ENCODE data around the gene HEPACAM2.

The HEPACAM2 gene

DNA sequence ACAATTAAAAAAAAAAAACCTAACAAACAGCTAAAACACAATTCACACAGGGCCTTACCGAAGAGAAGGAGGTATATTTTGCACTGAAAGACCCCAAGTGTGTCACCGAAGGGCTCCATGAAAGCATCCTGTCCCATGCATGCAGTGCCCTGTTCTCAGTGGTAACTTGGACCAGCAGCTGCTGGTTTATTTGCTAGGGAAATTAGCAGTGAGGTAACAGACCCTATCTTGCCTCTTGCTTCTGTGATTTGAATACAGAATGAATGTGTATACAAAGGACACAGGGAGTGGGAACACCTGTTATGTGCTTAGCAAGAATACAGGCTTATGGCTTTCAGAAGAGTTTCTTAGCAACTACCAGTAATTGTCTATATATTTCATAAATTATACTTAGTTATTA lies at the start of gene HEPACAM2:
Gene HEPACAM2 (minus strand): TSS at position 160 of the 400 bp plus-strand sequence.
- Histone ChIP-seq H3K27ac (ENCODE audit: low read depth, low read length) (no peak within 1 kb of the TSS), H3K27me3 (ENCODE audit: control insufficient read depth in 5 of 5, insufficient read depth in 4 of 5, low read length in 5 of 5) (no peaks in the 10 kb centered on the region), H3K36me3 (ENCODE audit: control insufficient read depth in 5 of 5, insufficient read depth in 5 of 5, low read length in 5 of 5) (no peaks in the 10 kb centered on the region), H3K9ac (ENCODE audit: low read length in 5 of 5) (no peak within 1 kb of the TSS), H3K4me3 (ENCODE audit: low read depth in 1 of 5, low read length in 5 of 5) (no peak within 1 kb of the TSS), H3K9me3 (ENCODE audit: control insufficient read depth in 5 of 5, low read length in 5 of 5) (no peaks in the 10 kb centered on the region), H3K4me1 (ENCODE audit: control insufficient read depth in 5 of 5, insufficient read depth in 5 of 5, low read length in 5 of 5) (peaks cover 0 to 4% (median 2%) of the 10 kb centered on the region in 5 donors)

DNA sequence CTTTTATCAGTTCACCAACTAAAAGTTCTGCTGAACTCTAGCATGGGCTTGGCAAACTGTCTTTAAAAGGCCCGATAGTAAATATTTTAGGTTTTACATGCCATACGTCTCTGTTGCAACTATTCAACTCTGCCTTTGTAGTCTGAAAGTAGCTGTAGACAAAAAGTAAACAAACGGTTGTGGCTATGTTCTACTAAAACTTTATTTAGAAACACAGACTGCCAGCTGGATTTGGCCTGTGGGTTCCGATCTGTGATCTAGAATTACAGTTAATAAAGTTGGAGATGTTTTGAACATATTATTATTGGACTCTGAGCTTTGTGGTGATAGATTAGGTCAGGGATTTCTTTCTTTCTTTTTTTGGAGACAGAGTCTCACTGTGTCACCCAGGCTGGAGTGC lies 39.0 kb upstream of the HEPACAM2 start:
- Histone ChIP-seq H3K4me1 (ENCODE audit: control insufficient read depth in 5 of 5, insufficient read depth in 5 of 5, low read length in 5 of 5) (no peaks in the 10 kb centered on the region), H3K4me3 (ENCODE audit: low read depth in 1 of 5, low read length in 5 of 5) (no peak overlapping the region), H3K27ac (ENCODE audit: low read depth, low read length) (no peak overlapping the region), H3K36me3 (ENCODE audit: control insufficient read depth in 5 of 5, insufficient read depth in 5 of 5, low read length in 5 of 5) (peaks cover 7 to 34% (median 18%) of the 10 kb centered on the region in 5 donors), H3K9me3 (ENCODE audit: control insufficient read depth in 5 of 5, low read length in 5 of 5) (no peaks in the 10 kb centered on the region), H3K27me3 (ENCODE audit: control insufficient read depth in 5 of 5, insufficient read depth in 4 of 5, low read length in 5 of 5) (no peaks in the 10 kb centered on the region), H3K9ac (ENCODE audit: low read length in 5 of 5) (no peak overlapping the region)

DNA sequence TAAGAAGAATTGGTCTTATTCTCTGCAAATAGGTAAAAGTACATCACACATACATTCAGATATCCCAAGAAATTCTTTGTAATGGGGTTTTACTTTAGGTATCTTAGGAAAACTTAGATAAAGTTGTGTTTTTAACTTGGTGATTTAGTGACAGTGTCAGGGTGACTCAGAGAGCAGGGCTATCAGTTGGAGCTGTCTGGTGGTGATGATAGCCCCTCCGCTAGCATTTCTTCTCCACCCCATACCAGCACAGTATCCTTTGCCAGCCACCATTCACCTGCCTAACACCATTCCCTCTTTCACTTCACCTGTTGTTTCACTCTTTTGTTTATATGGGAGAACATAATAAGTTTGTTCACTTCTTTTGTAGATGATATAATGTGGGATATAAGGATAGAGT lies 36.3 kb upstream of the HEPACAM2 start:
- Histone ChIP-seq H3K9ac (ENCODE audit: low read length in 5 of 5) (no peak overlapping the region), H3K4me3 (ENCODE audit: low read depth in 1 of 5, low read length in 5 of 5) (no peak overlapping the region), H3K36me3 (ENCODE audit: control insufficient read depth in 5 of 5, insufficient read depth in 5 of 5, low read length in 5 of 5) (peaks cover 14 to 34% (median 22%) of the 10 kb centered on the region in 5 donors), H3K27ac (ENCODE audit: low read depth, low read length) (no peak overlapping the region), H3K27me3 (ENCODE audit: control insufficient read depth in 5 of 5, insufficient read depth in 4 of 5, low read length in 5 of 5) (no peaks in the 10 kb centered on the region), H3K4me1 (ENCODE audit: control insufficient read depth in 5 of 5, insufficient read depth in 5 of 5, low read length in 5 of 5) (no peaks in the 10 kb centered on the region), H3K9me3 (ENCODE audit: control insufficient read depth in 5 of 5, low read length in 5 of 5) (no peaks in the 10 kb centered on the region)

- H3K4me1 ChIP-seq (ENCODE audit: control insufficient read depth in 5 of 5, insufficient read depth in 5 of 5, low read length in 5 of 5) = no peaks in the 10 kb centered on the region
- H3K36me3 ChIP-seq (ENCODE audit: control insufficient read depth in 5 of 5, insufficient read depth in 5 of 5, low read length in 5 of 5) = peaks cover 17 to 30% (median 22%) of the 10 kb centered on the region in 5 donors
- H3K27ac ChIP-seq (ENCODE audit: low read depth, low read length) = no peak overlapping the region
- H3K4me3 ChIP-seq (ENCODE audit: low read depth in 1 of 5, low read length in 5 of 5) = no peak overlapping the region
- H3K9me3 ChIP-seq (ENCODE audit: control insufficient read depth in 5 of 5, low read length in 5 of 5) = no peaks in the 10 kb centered on the region
- no peak overlapping the region for H3K9ac ChIP-seq (ENCODE audit: low read length in 5 of 5)
- no peaks in the 10 kb centered on the region for H3K27me3 ChIP-seq (ENCODE audit: control insufficient read depth in 5 of 5, insufficient read depth in 4 of 5, low read length in 5 of 5)
These were observed 32.4 kb upstream of the HEPACAM2 start for GRCh38 chr7:93258661-93259060.

DNA sequence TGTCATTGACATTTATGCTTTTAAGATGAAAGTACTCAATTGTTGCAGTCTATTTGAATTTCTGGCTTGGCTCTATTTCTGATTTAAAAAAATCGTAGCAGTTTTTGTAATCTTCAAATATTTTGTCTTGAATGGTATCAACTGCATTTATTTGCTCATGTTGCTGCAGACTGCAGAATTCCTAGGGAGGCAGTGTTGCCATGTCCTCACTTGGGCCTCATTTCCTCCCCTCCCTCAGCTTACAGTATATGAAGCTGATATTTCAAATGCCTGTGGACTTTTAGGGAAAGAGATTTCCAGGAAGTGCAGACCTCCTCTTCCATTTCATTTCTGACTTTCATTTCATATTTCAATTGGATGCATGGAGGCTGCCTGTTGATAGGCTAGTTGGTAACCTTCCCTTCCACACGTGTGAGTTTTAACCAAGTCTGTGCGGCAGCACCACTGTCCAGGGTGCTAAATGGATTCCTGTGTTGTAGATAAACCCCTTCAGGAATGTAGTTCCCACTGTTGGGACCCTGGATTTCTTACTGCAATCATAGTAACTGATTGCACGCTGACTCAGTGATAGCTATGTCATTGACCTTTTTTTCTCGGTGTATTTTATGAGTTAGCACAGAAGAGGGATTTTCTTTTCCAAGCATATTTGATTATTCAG lies 23.4 kb upstream of the HEPACAM2 start:
- no peak overlapping the region for H3K27ac ChIP-seq (ENCODE audit: low read depth, low read length)
- no peak overlapping the region for H3K9ac ChIP-seq (ENCODE audit: low read length in 5 of 5)
- H3K4me1 ChIP-seq (ENCODE audit: control insufficient read depth in 5 of 5, insufficient read depth in 5 of 5, low read length in 5 of 5) = peaks cover 0 to 3% (median 0%) of the 10 kb centered on the region in 5 donors
- peaks cover 0 to 7% (median 3%) of the 10 kb centered on the region in 5 donors for H3K36me3 ChIP-seq (ENCODE audit: control insufficient read depth in 5 of 5, insufficient read depth in 5 of 5, low read length in 5 of 5)
- H3K27me3 ChIP-seq (ENCODE audit: control insufficient read depth in 5 of 5, insufficient read depth in 4 of 5, low read length in 5 of 5) = no peaks in the 10 kb centered on the region
- no peaks in the 10 kb centered on the region for H3K9me3 ChIP-seq (ENCODE audit: control insufficient read depth in 5 of 5, low read length in 5 of 5)
- H3K4me3 ChIP-seq (ENCODE audit: low read depth in 1 of 5, low read length in 5 of 5) = no peak overlapping the region

DNA sequence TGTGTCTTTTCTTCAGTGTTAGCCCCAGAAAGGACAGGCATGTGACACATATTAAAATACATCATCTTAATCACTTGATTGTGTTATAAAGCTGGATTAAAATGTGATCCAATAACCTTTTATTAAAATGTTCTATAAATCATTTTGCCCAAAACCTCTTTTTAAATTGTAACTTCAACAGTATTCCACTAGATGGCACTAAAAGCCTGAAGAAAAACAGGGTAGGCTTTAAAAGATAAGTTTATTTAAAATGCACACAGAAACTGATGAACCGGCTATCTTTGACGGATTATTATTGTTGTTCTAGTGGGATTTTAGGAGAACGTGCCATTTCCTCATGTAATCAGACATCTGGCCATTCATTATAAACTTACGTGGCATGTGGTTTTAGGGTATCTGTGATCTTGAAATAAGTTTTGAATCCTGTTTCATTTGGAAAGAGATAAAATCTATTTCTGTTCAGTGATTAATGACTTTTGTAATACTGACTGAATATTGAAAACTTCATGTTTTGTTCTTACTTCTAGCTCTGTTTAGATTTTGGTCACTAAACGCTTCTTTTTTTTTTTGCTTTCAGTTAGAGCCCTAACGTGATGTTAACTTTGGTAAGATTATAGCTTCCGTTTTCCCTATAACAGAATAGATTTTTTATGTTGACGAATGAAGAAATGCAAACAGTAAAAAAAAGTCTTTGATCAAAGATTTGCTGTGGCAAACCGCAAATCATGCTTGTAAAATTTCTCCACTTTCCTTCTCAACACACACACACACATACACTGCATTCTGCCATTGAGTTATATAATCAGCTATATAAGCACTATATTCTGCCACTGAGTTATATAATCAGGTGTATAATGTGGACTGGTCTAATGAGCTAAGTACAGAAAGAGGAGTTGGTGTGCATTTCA lies 19.5 kb upstream of the HEPACAM2 start:
- H3K4me3 ChIP-seq (ENCODE audit: low read depth in 1 of 5, low read length in 5 of 5) = peak overlapping the region in 1 of 5 donors; percentile 40
- H3K4me1 ChIP-seq (ENCODE audit: control insufficient read depth in 5 of 5, insufficient read depth in 5 of 5, low read length in 5 of 5) = peaks cover 0 to 3% (median 0%) of the 10 kb centered on the region in 5 donors
- peak overlapping the region in 1 of 5 donors; percentile 25 for H3K9ac ChIP-seq (ENCODE audit: low read length in 5 of 5)
- peaks cover 0 to 6% (median 2%) of the 10 kb centered on the region in 5 donors for H3K36me3 ChIP-seq (ENCODE audit: control insufficient read depth in 5 of 5, insufficient read depth in 5 of 5, low read length in 5 of 5)
- H3K27me3 ChIP-seq (ENCODE audit: control insufficient read depth in 5 of 5, insufficient read depth in 4 of 5, low read length in 5 of 5) = no peaks in the 10 kb centered on the region
- H3K9me3 ChIP-seq (ENCODE audit: control insufficient read depth in 5 of 5, low read length in 5 of 5) = no peaks in the 10 kb centered on the region
- H3K27ac ChIP-seq (ENCODE audit: low read depth, low read length) = no peak overlapping the region

- H3K9ac ChIP-seq (ENCODE audit: low read length in 5 of 5) = no peak overlapping the region
- H3K27me3 ChIP-seq (ENCODE audit: control insufficient read depth in 5 of 5, insufficient read depth in 4 of 5, low read length in 5 of 5) = no peaks in the 10 kb centered on the region
These were observed 15.8 kb upstream of the HEPACAM2 start for GRCh38 chr7:93242106-93242505.

GRCh38 chr7:93239824-93240223 lies 13.6 kb upstream of the HEPACAM2 start:
- Histone ChIP-seq H3K4me1 (ENCODE audit: control insufficient read depth in 5 of 5, insufficient read depth in 5 of 5, low read length in 5 of 5) (no peaks in the 10 kb centered on the region), H3K4me3 (ENCODE audit: low read depth in 1 of 5, low read length in 5 of 5) (no peak overlapping the region), H3K27me3 (ENCODE audit: control insufficient read depth in 5 of 5, insufficient read depth in 4 of 5, low read length in 5 of 5) (no peaks in the 10 kb centered on the region), H3K36me3 (ENCODE audit: control insufficient read depth in 5 of 5, insufficient read depth in 5 of 5, low read length in 5 of 5) (peaks cover 0 to 6% (median 3%) of the 10 kb centered on the region in 5 donors), H3K9me3 (ENCODE audit: control insufficient read depth in 5 of 5, low read length in 5 of 5) (no peaks in the 10 kb centered on the region), H3K27ac (ENCODE audit: low read depth, low read length) (no peak overlapping the region), H3K9ac (ENCODE audit: low read length in 5 of 5) (no peak overlapping the region)

More at GRCh38 chr7:93242106-93242505, 15.8 kb upstream of the HEPACAM2 start:
- H3K4me1 ChIP-seq (ENCODE audit: control insufficient read depth in 5 of 5, insufficient read depth in 5 of 5, low read length in 5 of 5) = peaks cover 0 to 3% (median 0%) of the 10 kb centered on the region in 5 donors
- no peak overlapping the region for H3K4me3 ChIP-seq (ENCODE audit: low read depth in 1 of 5, low read length in 5 of 5)
- no peak overlapping the region for H3K27ac ChIP-seq (ENCODE audit: low read depth, low read length)
- H3K36me3 ChIP-seq (ENCODE audit: control insufficient read depth in 5 of 5, insufficient read depth in 5 of 5, low read length in 5 of 5) = peaks cover 0 to 6% (median 3%) of the 10 kb centered on the region in 5 donors
- no peaks in the 10 kb centered on the region for H3K9me3 ChIP-seq (ENCODE audit: control insufficient read depth in 5 of 5, low read length in 5 of 5)

DNA sequence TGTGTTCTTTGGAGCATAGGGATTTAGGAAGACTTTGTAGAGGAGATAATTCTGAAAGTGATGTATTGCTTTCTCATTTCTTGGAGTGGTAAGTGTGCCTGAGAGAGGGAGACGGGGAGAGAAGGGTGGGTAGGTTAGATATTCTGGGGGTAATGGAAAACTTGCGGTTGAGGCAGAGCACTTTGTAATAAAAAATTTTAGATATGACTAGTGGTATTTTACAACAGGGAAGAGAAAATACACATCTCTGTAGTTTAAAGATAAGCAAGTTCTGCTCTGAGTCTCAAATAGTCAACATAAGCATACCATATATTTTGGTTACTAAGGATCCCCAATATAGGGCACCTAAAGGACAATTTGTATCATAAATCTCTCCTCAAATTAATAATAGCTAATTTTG lies 12.5 kb upstream of the HEPACAM2 start:
- Histone ChIP-seq H3K27ac (ENCODE audit: low read depth, low read length) (no peak overlapping the region), H3K36me3 (ENCODE audit: control insufficient read depth in 5 of 5, insufficient read depth in 5 of 5, low read length in 5 of 5) (peaks cover 0 to 6% (median 3%) of the 10 kb centered on the region in 5 donors), H3K9me3 (ENCODE audit: control insufficient read depth in 5 of 5, low read length in 5 of 5) (no peaks in the 10 kb centered on the region), H3K4me3 (ENCODE audit: low read depth in 1 of 5, low read length in 5 of 5) (no peak overlapping the region), H3K27me3 (ENCODE audit: control insufficient read depth in 5 of 5, insufficient read depth in 4 of 5, low read length in 5 of 5) (no peaks in the 10 kb centered on the region), H3K9ac (ENCODE audit: low read length in 5 of 5) (no peak overlapping the region), H3K4me1 (ENCODE audit: control insufficient read depth in 5 of 5, insufficient read depth in 5 of 5, low read length in 5 of 5) (peaks cover 0 to under 1% (median 0%) of the 10 kb centered on the region in 5 donors)

- Histone ChIP-seq H3K4me3 (ENCODE audit: low read depth in 1 of 5, low read length in 5 of 5) (no peak overlapping the region), H3K9me3 (ENCODE audit: control insufficient read depth in 5 of 5, low read length in 5 of 5) (no peaks in the 10 kb centered on the region), H3K9ac (ENCODE audit: low read length in 5 of 5) (no peak overlapping the region), H3K27ac (ENCODE audit: low read depth, low read length) (no peak overlapping the region), H3K27me3 (ENCODE audit: control insufficient read depth in 5 of 5, insufficient read depth in 4 of 5, low read length in 5 of 5) (no peaks in the 10 kb centered on the region), H3K4me1 (ENCODE audit: control insufficient read depth in 5 of 5, insufficient read depth in 5 of 5, low read length in 5 of 5) (peaks cover 0 to 6% (median under 1%) of the 10 kb centered on the region in 5 donors), H3K36me3 (ENCODE audit: control insufficient read depth in 5 of 5, insufficient read depth in 5 of 5, low read length in 5 of 5) (peaks cover 0 to 6% (median 3%) of the 10 kb centered on the region in 5 donors)
These were observed 11.9 kb upstream of the HEPACAM2 start for GRCh38 chr7:93238131-93238530.

All from subcutaneous abdominal adipose tissue (tissue), 5 donors.